Neuronal stem cell (in vitro differentiated cells): Measurements from ENCODE around the gene ATP13A4.

ENCODE experiments used
- DNase-seq: peaks from one replicate; pipeline ENCODE4 v3.0.0-alpha.2; 2013; ENCODE audit warnings: low spot score
- H2AFZ ChIP-seq: one replicate; pipeline ENCODE4 v1.6.1; 2013; ENCODE audit warnings: mild to moderate bottlenecking, low read length, inconsistent platforms
- H2AK5ac ChIP-seq: 2 replicates; pipeline ENCODE4 v1.6.1; 2013; ENCODE audit warnings: low read depth, mild to moderate bottlenecking, inconsistent platforms, low read length, moderate library complexity, mixed read lengths
- H2BK120ac ChIP-seq: 2 replicates; pipeline ENCODE4 v1.6.1; 2013; ENCODE audit warnings: low read depth, mild to moderate bottlenecking, inconsistent platforms, low read length, moderate library complexity, mixed read lengths
- H2BK12ac ChIP-seq: one replicate; pipeline ENCODE4 v1.6.1; 2013; ENCODE audit warnings: low read length, inconsistent platforms
- H2BK15ac ChIP-seq: 2 replicates; pipeline ENCODE4 v1.6.1; 2013; ENCODE audit warnings: mild to moderate bottlenecking, low read length, inconsistent platforms, mixed read lengths
- H2BK5ac ChIP-seq: one replicate; pipeline ENCODE4 v1.6.1; 2013; ENCODE audit warnings: inconsistent platforms, mild to moderate bottlenecking, low read length, moderate library complexity
- H3K14ac ChIP-seq: one replicate; pipeline ENCODE4 v1.6.1; 2013; ENCODE audit warnings: low read length, inconsistent platforms
- H3K18ac ChIP-seq: 2 replicates; pipeline ENCODE4 v1.6.1; 2013; ENCODE audit warnings: low read length, inconsistent platforms
- H3K23ac ChIP-seq: 2 replicates; pipeline ENCODE4 v1.6.1; 2013; ENCODE audit warnings: low read depth, mild to moderate bottlenecking, mixed read lengths, low read length, inconsistent platforms; ENCODE audit not compliant: poor library complexity
- H3K27ac ChIP-seq: replicated peaks from 3 replicates; pipeline ENCODE4 v1.5.1; 2013; ENCODE audit warnings: low read length, inconsistent platforms
- H3K27me3 ChIP-seq, 3 experiments: 2 replicates each; pipeline ENCODE4 v1.6.1; 2013; ENCODE audit warnings: low read length in 3 of 3, mild to moderate bottlenecking in 2 of 3, inconsistent platforms in 1 of 3, low read depth in 1 of 3, mixed read lengths in 1 of 3, moderate library complexity in 1 of 3; ENCODE audit not compliant: control insufficient read depth in 3 of 3, insufficient read depth in 3 of 3
- H3K36me3 ChIP-seq, 2 donors: replicated peaks in 1 of 2; 2 replicates each; pipeline ENCODE4 v1.6.1; 2013; ENCODE audit warnings: low read length in 2 of 2; ENCODE audit not compliant: control insufficient read depth in 2 of 2, insufficient read depth in 2 of 2
- H3K4ac ChIP-seq: 2 replicates; pipeline ENCODE4 v1.6.1; 2013; ENCODE audit warnings: inconsistent platforms, mild to moderate bottlenecking, low read length, moderate library complexity
- H3K4me1 ChIP-seq, 2 donors: 1 replicate in 1 of 2; 2 replicates in 1 of 2; pipeline ENCODE4 v1.6.1; 2013; ENCODE audit warnings: low read length in 2 of 2, low read depth in 1 of 2; ENCODE audit not compliant: control insufficient read depth in 2 of 2, insufficient read depth in 1 of 2
- H3K4me2 ChIP-seq: one replicate; pipeline ENCODE4 v1.6.1; 2013; ENCODE audit warnings: mild to moderate bottlenecking, low read length, inconsistent platforms; ENCODE audit not compliant: insufficient read depth, poor library complexity, severe bottlenecking
- H3K4me3 ChIP-seq, 2 donors: 2 replicates each; pipeline ENCODE4 v1.5.1; 2013; ENCODE audit warnings: low read length in 2 of 2, mild to moderate bottlenecking in 2 of 2, inconsistent platforms in 1 of 2, moderate library complexity in 1 of 2
- H3K79me1 ChIP-seq: one replicate; pipeline ENCODE4 v1.6.1; 2013; ENCODE audit warnings: low read depth, mild to moderate bottlenecking, inconsistent platforms, low read length, moderate library complexity
- H3K9ac ChIP-seq: one replicate; pipeline ENCODE4 v1.6.1; 2013; ENCODE audit warnings: mild to moderate bottlenecking, low read depth, low read length, inconsistent platforms; ENCODE audit not compliant: poor library complexity
- H3K9me3 ChIP-seq, 2 donors: replicated peaks in 1 of 2; 2 replicates each; pipeline versions ENCODE3 to v1.6.1; 2013; ENCODE audit warnings: low read length in 2 of 2, mild to moderate bottlenecking in 2 of 2, inconsistent platforms in 1 of 2, low read depth in 1 of 2, mixed read lengths in 1 of 2, moderate library complexity in 1 of 2; ENCODE audit not compliant: control insufficient read depth in 2 of 2, insufficient read depth in 1 of 2
- H4K8ac ChIP-seq: one replicate; pipeline ENCODE4 v1.6.1; 2013; ENCODE audit warnings: low read depth, mild to moderate bottlenecking, inconsistent platforms, low read length, moderate library complexity
- H4K91ac ChIP-seq: one replicate; pipeline ENCODE4 v1.6.1; 2013; ENCODE audit warnings: low read length, low read depth, mild to moderate bottlenecking, inconsistent platforms; ENCODE audit not compliant: poor library complexity
- WGBS, 2 donors: extraction: QIAGEN DNeasy Blood & Tissue Kit; methylation state at CpG; one replicate each; pipeline ENCODE4 v1.1.7; 2013; ENCODE audit warnings: missing lambda C conversion rate in 2 of 2, mixed read lengths in 1 of 2; ENCODE audit not compliant: insufficient read length in 2 of 2, insufficient replicate concordance in 1 of 2; ENCODE audit errors: extremely low coverage in 2 of 2; 5-methylcytosine and 5-hydroxymethylcytosine counted together

ATP13A4 gene

GRCh38 chr3:193508108-193508507 is 46.6 kb downstream of the ATP13A4 start:
- Histone ChIP-seq H3K14ac (no peak overlapping the region), H3K4me3 (no peak overlapping the region), H2BK5ac (no peak overlapping the region), H3K36me3 (no peaks in the 10 kb centered on the region), H4K91ac (no peak overlapping the region), H3K9me3 (no peaks in the 10 kb centered on the region), H2AK5ac (no peak overlapping the region), H3K27ac (no peak overlapping the region), H3K79me1 (no peaks in the 10 kb centered on the region), H3K4me2 (no peak overlapping the region), H2BK15ac (no peak overlapping the region), H2AFZ (no peak overlapping the region), H3K9ac (no peak overlapping the region), H4K8ac (no peak overlapping the region), H3K27me3 (peaks cover 0 to 5% (median 0%) of the 10 kb centered on the region in 3 experiments), H3K23ac (no peak overlapping the region), H3K18ac (no peak overlapping the region), H2BK120ac (no peak overlapping the region), H3K4me1 (no peaks in the 10 kb centered on the region), H2BK12ac (no peak overlapping the region), H3K4ac (no peak overlapping the region)
- WGBS, 2 donors, result no CpG with 5 or more reads among the region's 2 CpGs
- no peak for DNase-seq

- H3K27me3 ChIP-seq, result peaks cover 0 to 5% (median 0%) of the 10 kb centered on the region in 3 experiments
- H4K8ac ChIP-seq, result no peak overlapping the region
- no peaks in the 10 kb centered on the region for H3K79me1 ChIP-seq
- no peak for DNase-seq
- H2BK12ac ChIP-seq, result no peak overlapping the region
- H3K4me1 ChIP-seq, result no peaks in the 10 kb centered on the region
- H2BK15ac ChIP-seq, result no peak overlapping the region
- H3K9me3 ChIP-seq, result no peaks in the 10 kb centered on the region
- no CpG with 5 or more reads among the region's 3 CpGs for WGBS, 2 donors
- no peak overlapping the region for H4K91ac ChIP-seq
- H2BK120ac ChIP-seq, result no peak overlapping the region
- H2AFZ ChIP-seq, result no peak overlapping the region
- H3K14ac ChIP-seq, result no peak overlapping the region
- H2AK5ac ChIP-seq, result no peak overlapping the region
- no peak overlapping the region for H3K9ac ChIP-seq
- H3K4me2 ChIP-seq, result no peak overlapping the region
- H3K4ac ChIP-seq, result no peak overlapping the region
- no peak overlapping the region for H3K27ac ChIP-seq
- no peak overlapping the region for H2BK5ac ChIP-seq
- H3K23ac ChIP-seq, result no peak overlapping the region
- no peaks in the 10 kb centered on the region for H3K36me3 ChIP-seq
- no peak overlapping the region for H3K18ac ChIP-seq
- no peak overlapping the region for H3K4me3 ChIP-seq
Measured at GRCh38 chr3:193507566-193507965, 47.1 kb downstream of the ATP13A4 start.

GRCh38 chr3:193506921-193507320 is 47.8 kb downstream of the ATP13A4 start:
- Histone ChIP-seq H3K9ac (no peak overlapping the region), H3K9me3 (no peaks in the 10 kb centered on the region), H3K79me1 (no peaks in the 10 kb centered on the region), H3K4ac (no peak overlapping the region), H2BK15ac (no peak overlapping the region), H3K23ac (no peak overlapping the region), H2AK5ac (no peak overlapping the region), H2BK120ac (no peak overlapping the region), H3K4me3 (no peak overlapping the region), H4K8ac (no peak overlapping the region), H3K27me3 (peaks cover 0 to 5% (median 0%) of the 10 kb centered on the region in 3 experiments), H3K4me1 (no peaks in the 10 kb centered on the region), H3K14ac (no peak overlapping the region), H3K36me3 (no peaks in the 10 kb centered on the region), H3K18ac (no peak overlapping the region), H2AFZ (no peak overlapping the region), H4K91ac (no peak overlapping the region), H3K27ac (no peak overlapping the region), H2BK5ac (no peak overlapping the region), H2BK12ac (no peak overlapping the region), H3K4me2 (no peak overlapping the region)
- no peak for DNase-seq
- WGBS, 2 donors, result no CpG with 5 or more reads among the region's 1 CpG

- Histone ChIP-seq H3K27me3 (peaks cover 0 to 2% (median 0%) of the 10 kb centered on the region in 3 experiments), H3K18ac (no peak overlapping the region), H3K4me2 (no peak overlapping the region), H4K91ac (no peak overlapping the region), H3K9me3 (no peaks in the 10 kb centered on the region), H3K4me3 (no peak overlapping the region), H3K4me1 (no peaks in the 10 kb centered on the region), H2BK5ac (no peak overlapping the region), H2BK12ac (no peak overlapping the region), H2AFZ (no peak overlapping the region), H2BK120ac (no peak overlapping the region), H3K36me3 (no peaks in the 10 kb centered on the region), H3K9ac (no peak overlapping the region), H3K4ac (no peak overlapping the region), H3K27ac (no peak overlapping the region), H3K79me1 (no peaks in the 10 kb centered on the region), H4K8ac (no peak overlapping the region), H3K14ac (no peak overlapping the region), H3K23ac (no peak overlapping the region), H2AK5ac (no peak overlapping the region), H2BK15ac (no peak overlapping the region)
- no CpG with 5 or more reads among the region's 4 CpGs for WGBS, 2 donors
- DNase-seq, result no peak
Measured at GRCh38 chr3:193502871-193503270, 51.8 kb downstream of the ATP13A4 start.
